OCI-LY1 (cell line): ENCODE measurements around the gene USP43.

ENCODE experiments used
- CTCF ChIP-seq: fragments of 200-600 bp; sonication (generic), shearing (Covaris generic); IDR thresholded peaks from 2 replicates; pipeline ENCODE4 v1.5.1; 2017; ENCODE audit warnings: mild to moderate bottlenecking, antibody characterized with exemption, low read length, moderate library complexity, mixed read lengths
- EZH2 ChIP-seq: fragments of 200-600 bp; sonication (generic), shearing (Covaris generic); IDR thresholded peaks from 2 replicates; pipeline ENCODE4 v1.8.0; 2017; ENCODE audit warnings: borderline replicate concordance, mixed run types, mild to moderate bottlenecking, antibody characterized with exemption, low read length, moderate library complexity, mixed read lengths

- TF ChIP-seq CTCF (no peak), EZH2 (no peak)
Measured at GRCh38 chr17:9671559-9671958, 26.2 kb downstream of the USP43 start.
